ENCODE results near the gene MAP2. TPM values are rescaled to one million over a fixed set of nuclear protein-coding genes. Genes with fewer than 3 reads are reported as not detected.
A peak's percentile ranks its signal among the peaks of the same experiment; 100 is the strongest.

MAP2 gene
- total and polyA plus RNA-seq, 5 experiments from 2014 or later, result 0.26 to 0.47 TPM; not detected in 3

GRCh38 chr2:209525834-209526281 lies 102.0 kb downstream of the MAP2 start:
- H3K4me3 Mint-ChIP-seq, result peak overlapping the region in 8 of 10 donors; percentile 11 to 70 (median 44)
- H3K27ac Mint-ChIP-seq, result peak overlapping the region in 4 of 10 donors; percentile 34 to 73 (median 44)
- H3K27me3 Mint-ChIP-seq, result peaks cover 0 to 2% (median 0%) of the 10 kb centered on the region in 5 donors
- POLR2A ChIA-PET, result no interaction called here
- ATAC-seq, result no peak
- DNase-seq, result peak in 1 of 10 donors; percentile 10
- peaks cover 5 to 42% (median 22%) of the 10 kb centered on the region in 4 donors for H3K4me1 Mint-ChIP-seq
- H3K36me3 Mint-ChIP-seq, result no peaks in the 10 kb centered on the region
- H3K9me3 Mint-ChIP-seq, result peaks cover 0 to 1% (median 0%) of the 10 kb centered on the region in 9 donors

GRCh38 chr2:209526561-209526960 lies 102.7 kb downstream of the MAP2 start:
- Mint-ChIP-seq H3K4me1 (peaks cover 5 to 42% (median 22%) of the 10 kb centered on the region in 4 donors), H3K36me3 (no peaks in the 10 kb centered on the region), H3K27ac (peak overlapping the region in 1 of 10 donors; percentile 21), H3K27me3 (peaks cover 0 to 2% (median 0%) of the 10 kb centered on the region in 5 donors), H3K4me3 (peak overlapping the region in 8 of 10 donors; percentile 16 to 59 (median 49)), H3K9me3 (peaks cover 0 to 1% (median 0%) of the 10 kb centered on the region in 9 donors)
- POLR2A ChIA-PET, result no interaction called here
- no peak for DNase-seq
- ATAC-seq, result no peak

GRCh38 chr2:209529579-209529978 lies 105.7 kb downstream of the MAP2 start:
- Mint-ChIP-seq H3K4me3 (no peak overlapping the region), H3K27me3 (peaks cover 0 to 3% (median 0%) of the 10 kb centered on the region in 5 donors), H3K9me3 (peaks cover 0 to 1% (median 0%) of the 10 kb centered on the region in 9 donors), H3K27ac (no peak overlapping the region), H3K36me3 (no peaks in the 10 kb centered on the region), H3K4me1 (peaks cover 5 to 30% (median 22%) of the 10 kb centered on the region in 4 donors)
- POLR2A ChIA-PET, result no interaction called here
- no peak for DNase-seq
- no peak for ATAC-seq

- POLR2A ChIA-PET, result no interaction called here
- peaks cover 0 to 1% (median 0%) of the 10 kb centered on the region in 9 donors for H3K9me3 Mint-ChIP-seq
- H3K4me1 Mint-ChIP-seq, result peaks cover 2 to 6% (median 4%) of the 10 kb centered on the region in 4 donors
- H3K27me3 Mint-ChIP-seq, result peaks cover 0 to 3% (median 0%) of the 10 kb centered on the region in 5 donors
- H3K36me3 Mint-ChIP-seq, result no peaks in the 10 kb centered on the region
- no peak overlapping the region for H3K27ac Mint-ChIP-seq
- H3K4me3 Mint-ChIP-seq, result no peak overlapping the region
- ATAC-seq (no peak), DNase-seq (no peak)
Measured at GRCh38 chr2:209532321-209532720, 108.5 kb downstream of the MAP2 start.

GRCh38 chr2:209533391-209533790 lies 109.5 kb downstream of the MAP2 start:
- DNase-seq (no peak), ATAC-seq (no peak)
- POLR2A ChIA-PET, result no interaction called here
- Mint-ChIP-seq H3K36me3 (no peaks in the 10 kb centered on the region), H3K27ac (no peak overlapping the region), H3K9me3 (peaks cover 0 to 1% (median 0%) of the 10 kb centered on the region in 9 donors), H3K27me3 (peaks cover 0 to 3% (median 0%) of the 10 kb centered on the region in 5 donors), H3K4me1 (no peaks in the 10 kb centered on the region), H3K4me3 (no peak overlapping the region)

GRCh38 chr2:209534228-209534627 lies 110.4 kb downstream of the MAP2 start:
- POLR2A ChIA-PET, result no interaction called here
- H3K4me3 Mint-ChIP-seq, result no peak overlapping the region
- peaks cover 0 to 1% (median 0%) of the 10 kb centered on the region in 9 donors for H3K9me3 Mint-ChIP-seq
- H3K36me3 Mint-ChIP-seq, result no peaks in the 10 kb centered on the region
- no peak for ATAC-seq
- H3K27me3 Mint-ChIP-seq, result peaks cover 0 to 3% (median 0%) of the 10 kb centered on the region in 5 donors
- H3K4me1 Mint-ChIP-seq, result no peaks in the 10 kb centered on the region
- DNase-seq, result no peak
- no peak overlapping the region for H3K27ac Mint-ChIP-seq

GRCh38 chr2:209536363-209536762 lies 112.5 kb downstream of the MAP2 start:
- Mint-ChIP-seq H3K9me3 (no peaks in the 10 kb centered on the region), H3K4me3 (no peak overlapping the region), H3K27me3 (peaks cover 0 to 3% (median 0%) of the 10 kb centered on the region in 5 donors), H3K36me3 (no peaks in the 10 kb centered on the region), H3K4me1 (no peaks in the 10 kb centered on the region), H3K27ac (no peak overlapping the region)
- ATAC-seq (no peak), DNase-seq (no peak)
- POLR2A ChIA-PET, result no interaction called here

- POLR2A ChIA-PET, result no interaction called here
- ATAC-seq (no peak), DNase-seq (no peak)
- peaks cover 0 to 2% (median 0%) of the 10 kb centered on the region in 9 donors for H3K9me3 Mint-ChIP-seq
- no peaks in the 10 kb centered on the region for H3K36me3 Mint-ChIP-seq
- H3K4me1 Mint-ChIP-seq, result no peaks in the 10 kb centered on the region
- H3K27ac Mint-ChIP-seq, result no peak overlapping the region
- no peaks in the 10 kb centered on the region for H3K27me3 Mint-ChIP-seq
- no peak overlapping the region for H3K4me3 Mint-ChIP-seq
Measured at GRCh38 chr2:209547726-209548125, 123.9 kb downstream of the MAP2 start.

GRCh38 chr2:209549589-209549988 lies 125.7 kb downstream of the MAP2 start:
- Mint-ChIP-seq H3K27ac (no peak overlapping the region), H3K4me1 (no peaks in the 10 kb centered on the region), H3K27me3 (peaks cover 0 to 5% (median 0%) of the 10 kb centered on the region in 5 donors), H3K9me3 (no peaks in the 10 kb centered on the region), H3K36me3 (no peaks in the 10 kb centered on the region), H3K4me3 (no peak overlapping the region)
- POLR2A ChIA-PET, result no interaction called here
- ATAC-seq (no peak), DNase-seq (no peak)

- H3K4me3 Mint-ChIP-seq, result no peak overlapping the region
- POLR2A ChIA-PET, result no interaction called here
Measured at GRCh38 chr2:209553913-209554312, 130.1 kb downstream of the MAP2 start.

GRCh38 chr2:209556354-209556961 lies 132.6 kb downstream of the MAP2 start:
- DNase-seq, result no peak
- Mint-ChIP-seq H3K4me3 (no peak overlapping the region), H3K36me3 (no peaks in the 10 kb centered on the region), H3K27ac (no peak overlapping the region), H3K9me3 (no peaks in the 10 kb centered on the region), H3K4me1 (no peaks in the 10 kb centered on the region), H3K27me3 (peaks cover 0 to 8% (median 0%) of the 10 kb centered on the region in 5 donors)
- POLR2A ChIA-PET, result no interaction called here
- ATAC-seq, result no peak

More at GRCh38 chr2:209553913-209554312, 130.1 kb downstream of the MAP2 start:
- Mint-ChIP-seq H3K27ac (no peak overlapping the region), H3K27me3 (peaks cover 0 to 5% (median 0%) of the 10 kb centered on the region in 5 donors), H3K4me1 (no peaks in the 10 kb centered on the region), H3K36me3 (no peaks in the 10 kb centered on the region), H3K9me3 (no peaks in the 10 kb centered on the region)
- no peak for ATAC-seq
- no peak for DNase-seq

- peaks cover 0 to 2% (median 0%) of the 10 kb centered on the region in 4 donors for H3K4me1 Mint-ChIP-seq
- peaks cover 0 to 8% (median 0%) of the 10 kb centered on the region in 5 donors for H3K27me3 Mint-ChIP-seq
- no peak overlapping the region for H3K4me3 Mint-ChIP-seq
- POLR2A ChIA-PET, result no interaction called here
- no peaks in the 10 kb centered on the region for H3K9me3 Mint-ChIP-seq
- no peaks in the 10 kb centered on the region for H3K36me3 Mint-ChIP-seq
- ATAC-seq, result no peak
- DNase-seq, result no peak
- no peak overlapping the region for H3K27ac Mint-ChIP-seq
Measured at GRCh38 chr2:209560911-209561310, 137.1 kb downstream of the MAP2 start.

GRCh38 chr2:209563453-209563852 lies 139.6 kb downstream of the MAP2 start:
- Mint-ChIP-seq H3K27me3 (peaks cover 0 to 8% (median 0%) of the 10 kb centered on the region in 5 donors), H3K27ac (no peak overlapping the region), H3K4me1 (peaks cover 0 to 2% (median 0%) of the 10 kb centered on the region in 4 donors), H3K36me3 (no peaks in the 10 kb centered on the region), H3K9me3 (no peaks in the 10 kb centered on the region), H3K4me3 (no peak overlapping the region)
- ATAC-seq, result no peak
- DNase-seq, result no peak
- POLR2A ChIA-PET, result no interaction called here
